ENCODE results near the gene MMP20.

MMP20 gene

DNA sequence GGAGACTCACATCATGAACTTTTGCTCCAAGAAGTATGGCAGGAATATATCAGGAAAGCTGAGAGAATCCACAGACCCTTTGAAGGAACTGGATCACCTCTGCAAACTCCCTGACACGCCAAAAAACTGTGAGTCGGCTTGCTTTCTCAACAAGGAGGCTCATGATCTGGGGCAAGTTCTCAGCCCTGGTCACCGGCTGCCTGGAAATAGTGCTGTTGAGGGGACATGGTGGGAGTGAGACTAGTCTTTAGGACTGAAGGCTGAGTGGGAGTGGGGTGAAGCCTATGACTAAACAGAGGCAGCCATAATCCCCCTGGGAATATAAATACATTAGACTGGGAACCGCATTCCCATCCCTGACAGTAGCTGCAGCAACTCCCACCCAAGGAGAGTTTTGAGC, 86.2 kb downstream of the MMP20 start:
- H3K27ac ChIP-seq (ENCODE audit: extremely low read depth, low read depth, low read length): no peak overlapping the region
- no peaks in the 10 kb centered on the region for H3K9me3 ChIP-seq (ENCODE audit: control insufficient read depth, insufficient read depth, low read depth, low read length)
- no peaks in the 10 kb centered on the region for H3K4me1 ChIP-seq (ENCODE audit: control insufficient read depth, insufficient read depth, low read length)
- CTCF ChIA-PET: interaction anchor here (0.6 to 0.8 kb wide), 4 partner anchors 10 to 143 kb away, joined by 3 to 6 read pairs (median 4); no protein-coding TSS in a partner anchor
- no peaks in the 10 kb centered on the region for H3K36me3 ChIP-seq (ENCODE audit: control insufficient read depth in 2 of 2, insufficient read depth in 1 of 2, low read length in 2 of 2)
- H3K4me3 ChIP-seq (ENCODE audit: low read depth, low read length): no peak overlapping the region
- POLR2A ChIA-PET: no interaction called here
- TF ChIP-seq ZNF610 (tag by site-specific recombination; IDR thresholded peaks at IDR 0.05; ENCODE audit: borderline replicate concordance): no peak
- TF ChIP-seq, protein P1, sequence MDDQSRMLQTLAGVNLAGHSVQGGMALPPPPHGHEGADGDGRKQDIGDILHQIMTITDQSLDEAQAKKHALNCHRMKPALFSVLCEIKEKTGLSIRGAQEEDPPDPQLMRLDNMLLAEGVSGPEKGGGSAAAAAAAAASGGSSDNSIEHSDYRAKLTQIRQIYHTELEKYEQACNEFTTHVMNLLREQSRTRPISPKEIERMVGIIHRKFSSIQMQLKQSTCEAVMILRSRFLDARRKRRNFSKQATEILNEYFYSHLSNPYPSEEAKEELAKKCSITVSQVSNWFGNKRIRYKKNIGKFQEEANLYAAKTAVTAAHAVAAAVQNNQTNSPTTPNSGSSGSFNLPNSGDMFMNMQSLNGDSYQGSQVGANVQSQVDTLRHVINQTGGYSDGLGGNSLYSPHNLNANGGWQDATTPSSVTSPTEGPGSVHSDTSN (CRISPR knock-in tag; IDR thresholded peaks at IDR 0.05): no peak
- TF ChIP-seq BCL11B (tag by site-specific recombination; IDR thresholded peaks at IDR 0.05; ENCODE audit: low read depth): no peak
- TF ChIP-seq, protein P2, sequence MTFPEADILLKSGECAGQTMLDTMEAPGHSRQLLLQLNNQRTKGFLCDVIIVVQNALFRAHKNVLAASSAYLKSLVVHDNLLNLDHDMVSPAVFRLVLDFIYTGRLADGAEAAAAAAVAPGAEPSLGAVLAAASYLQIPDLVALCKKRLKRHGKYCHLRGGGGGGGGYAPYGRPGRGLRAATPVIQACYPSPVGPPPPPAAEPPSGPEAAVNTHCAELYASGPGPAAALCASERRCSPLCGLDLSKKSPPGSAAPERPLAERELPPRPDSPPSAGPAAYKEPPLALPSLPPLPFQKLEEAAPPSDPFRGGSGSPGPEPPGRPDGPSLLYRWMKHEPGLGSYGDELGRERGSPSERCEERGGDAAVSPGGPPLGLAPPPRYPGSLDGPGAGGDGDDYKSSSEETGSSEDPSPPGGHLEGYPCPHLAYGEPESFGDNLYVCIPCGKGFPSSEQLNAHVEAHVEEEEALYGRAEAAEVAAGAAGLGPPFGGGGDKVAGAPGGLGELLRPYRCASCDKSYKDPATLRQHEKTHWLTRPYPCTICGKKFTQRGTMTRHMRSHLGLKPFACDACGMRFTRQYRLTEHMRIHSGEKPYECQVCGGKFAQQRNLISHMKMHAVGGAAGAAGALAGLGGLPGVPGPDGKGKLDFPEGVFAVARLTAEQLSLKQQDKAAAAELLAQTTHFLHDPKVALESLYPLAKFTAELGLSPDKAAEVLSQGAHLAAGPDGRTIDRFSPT (tag by site-specific recombination; IDR thresholded peaks at IDR 0.05): no peak
- no peak for TF ChIP-seq KLF9 (tag by site-specific recombination; IDR thresholded peaks at IDR 0.05; ENCODE audit: low read depth)
- TF ChIP-seq ZXDB (tag by site-specific recombination; IDR thresholded peaks at IDR 0.05): no peak
- TF ChIP-seq ZNF514 (tag by site-specific recombination; IDR thresholded peaks at IDR 0.05): no peak
- TF ChIP-seq ZNF548 (tag by site-specific recombination; IDR thresholded peaks at IDR 0.05): no peak
- no peak for TF ChIP-seq ZNF585B (tag by site-specific recombination; IDR thresholded peaks at IDR 0.05)
- no peak for TF ChIP-seq SALL2 (tag by site-specific recombination; IDR thresholded peaks at IDR 0.05; ENCODE audit: borderline replicate concordance)
- TF ChIP-seq, protein P3, sequence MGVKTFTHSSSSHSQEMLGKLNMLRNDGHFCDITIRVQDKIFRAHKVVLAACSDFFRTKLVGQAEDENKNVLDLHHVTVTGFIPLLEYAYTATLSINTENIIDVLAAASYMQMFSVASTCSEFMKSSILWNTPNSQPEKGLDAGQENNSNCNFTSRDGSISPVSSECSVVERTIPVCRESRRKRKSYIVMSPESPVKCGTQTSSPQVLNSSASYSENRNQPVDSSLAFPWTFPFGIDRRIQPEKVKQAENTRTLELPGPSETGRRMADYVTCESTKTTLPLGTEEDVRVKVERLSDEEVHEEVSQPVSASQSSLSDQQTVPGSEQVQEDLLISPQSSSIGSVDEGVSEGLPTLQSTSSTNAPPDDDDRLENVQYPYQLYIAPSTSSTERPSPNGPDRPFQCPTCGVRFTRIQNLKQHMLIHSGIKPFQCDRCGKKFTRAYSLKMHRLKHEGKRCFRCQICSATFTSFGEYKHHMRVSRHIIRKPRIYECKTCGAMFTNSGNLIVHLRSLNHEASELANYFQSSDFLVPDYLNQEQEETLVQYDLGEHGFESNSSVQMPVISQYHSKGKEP (tag by site-specific recombination; IDR thresholded peaks at IDR 0.05): no peak
- no peak for TF ChIP-seq ZNF335 (tag by site-specific recombination; conservative IDR thresholded peaks at IDR 0.05)
- no peak for TF ChIP-seq ZNF239 (tag by site-specific recombination; IDR thresholded peaks at IDR 0.05)
- TF ChIP-seq ZNF121 (tag by site-specific recombination; IDR thresholded peaks at IDR 0.05): no peak

DNA sequence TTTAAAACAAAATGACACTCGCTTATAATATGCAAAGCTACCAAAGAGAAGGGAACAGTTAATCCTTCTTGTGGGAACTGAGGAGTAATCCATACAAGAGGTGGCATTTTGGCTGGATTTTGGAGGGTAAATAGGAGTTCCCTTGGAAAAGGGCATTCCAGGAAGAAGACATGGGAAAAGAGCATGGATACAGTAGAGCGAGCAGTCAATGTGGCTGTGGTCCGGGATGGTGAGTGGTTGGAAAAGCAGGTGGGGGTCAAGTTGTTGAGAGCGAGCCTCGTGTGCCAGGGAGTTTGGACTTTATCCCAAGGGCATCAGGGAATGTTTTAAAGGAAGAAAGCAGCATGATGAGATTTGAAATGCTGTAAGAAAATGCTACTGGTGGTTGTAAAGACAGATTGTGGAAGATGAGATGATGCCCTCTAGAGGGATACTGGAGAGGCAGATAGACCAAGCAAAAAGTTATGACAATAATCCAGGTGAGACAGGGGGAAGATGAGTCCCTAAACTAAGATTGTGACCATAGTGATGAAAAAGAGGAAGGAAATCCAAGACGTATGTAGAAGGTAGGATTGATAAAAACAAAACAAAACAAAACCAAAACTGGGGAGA, 90.8 kb downstream of the MMP20 start:
- H3K4me3 ChIP-seq (ENCODE audit: low read depth, low read length): no peak overlapping the region
- ChIA-PET POLR2A (no interaction called here), CTCF (interaction anchor here (0.5 to 1.7 kb wide), 4 partner anchors 20 to 919 kb away, joined by 3 to 6 read pairs (median 4); no protein-coding TSS in a partner anchor)
- no peaks in the 10 kb centered on the region for H3K36me3 ChIP-seq (ENCODE audit: control insufficient read depth in 2 of 2, insufficient read depth in 1 of 2, low read length in 2 of 2)
- H3K27ac ChIP-seq (ENCODE audit: extremely low read depth, low read depth, low read length): no peak overlapping the region
- H3K4me1 ChIP-seq (ENCODE audit: control insufficient read depth, insufficient read depth, low read length): no peaks in the 10 kb centered on the region
- H3K9me3 ChIP-seq (ENCODE audit: control insufficient read depth, insufficient read depth, low read depth, low read length): no peaks in the 10 kb centered on the region
- no peak for TF ChIP-seq HOXC10 (CRISPR knock-in tag; IDR thresholded peaks at IDR 0.05)
- no peak for TF ChIP-seq ZNF791 (tag by site-specific recombination; IDR thresholded peaks at IDR 0.05)
- TF ChIP-seq, protein P4, sequence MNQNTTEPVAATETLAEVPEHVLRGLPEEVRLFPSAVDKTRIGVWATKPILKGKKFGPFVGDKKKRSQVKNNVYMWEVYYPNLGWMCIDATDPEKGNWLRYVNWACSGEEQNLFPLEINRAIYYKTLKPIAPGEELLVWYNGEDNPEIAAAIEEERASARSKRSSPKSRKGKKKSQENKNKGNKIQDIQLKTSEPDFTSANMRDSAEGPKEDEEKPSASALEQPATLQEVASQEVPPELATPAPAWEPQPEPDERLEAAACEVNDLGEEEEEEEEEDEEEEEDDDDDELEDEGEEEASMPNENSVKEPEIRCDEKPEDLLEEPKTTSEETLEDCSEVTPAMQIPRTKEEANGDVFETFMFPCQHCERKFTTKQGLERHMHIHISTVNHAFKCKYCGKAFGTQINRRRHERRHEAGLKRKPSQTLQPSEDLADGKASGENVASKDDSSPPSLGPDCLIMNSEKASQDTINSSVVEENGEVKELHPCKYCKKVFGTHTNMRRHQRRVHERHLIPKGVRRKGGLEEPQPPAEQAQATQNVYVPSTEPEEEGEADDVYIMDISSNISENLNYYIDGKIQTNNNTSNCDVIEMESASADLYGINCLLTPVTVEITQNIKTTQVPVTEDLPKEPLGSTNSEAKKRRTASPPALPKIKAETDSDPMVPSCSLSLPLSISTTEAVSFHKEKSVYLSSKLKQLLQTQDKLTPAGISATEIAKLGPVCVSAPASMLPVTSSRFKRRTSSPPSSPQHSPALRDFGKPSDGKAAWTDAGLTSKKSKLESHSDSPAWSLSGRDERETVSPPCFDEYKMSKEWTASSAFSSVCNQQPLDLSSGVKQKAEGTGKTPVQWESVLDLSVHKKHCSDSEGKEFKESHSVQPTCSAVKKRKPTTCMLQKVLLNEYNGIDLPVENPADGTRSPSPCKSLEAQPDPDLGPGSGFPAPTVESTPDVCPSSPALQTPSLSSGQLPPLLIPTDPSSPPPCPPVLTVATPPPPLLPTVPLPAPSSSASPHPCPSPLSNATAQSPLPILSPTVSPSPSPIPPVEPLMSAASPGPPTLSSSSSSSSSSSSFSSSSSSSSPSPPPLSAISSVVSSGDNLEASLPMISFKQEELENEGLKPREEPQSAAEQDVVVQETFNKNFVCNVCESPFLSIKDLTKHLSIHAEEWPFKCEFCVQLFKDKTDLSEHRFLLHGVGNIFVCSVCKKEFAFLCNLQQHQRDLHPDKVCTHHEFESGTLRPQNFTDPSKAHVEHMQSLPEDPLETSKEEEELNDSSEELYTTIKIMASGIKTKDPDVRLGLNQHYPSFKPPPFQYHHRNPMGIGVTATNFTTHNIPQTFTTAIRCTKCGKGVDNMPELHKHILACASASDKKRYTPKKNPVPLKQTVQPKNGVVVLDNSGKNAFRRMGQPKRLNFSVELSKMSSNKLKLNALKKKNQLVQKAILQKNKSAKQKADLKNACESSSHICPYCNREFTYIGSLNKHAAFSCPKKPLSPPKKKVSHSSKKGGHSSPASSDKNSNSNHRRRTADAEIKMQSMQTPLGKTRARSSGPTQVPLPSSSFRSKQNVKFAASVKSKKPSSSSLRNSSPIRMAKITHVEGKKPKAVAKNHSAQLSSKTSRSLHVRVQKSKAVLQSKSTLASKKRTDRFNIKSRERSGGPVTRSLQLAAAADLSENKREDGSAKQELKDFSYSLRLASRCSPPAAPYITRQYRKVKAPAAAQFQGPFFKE (tag by site-specific recombination; IDR thresholded peaks at IDR 0.05; ENCODE audit: borderline replicate concordance): no peak
- TF ChIP-seq, protein P5, sequence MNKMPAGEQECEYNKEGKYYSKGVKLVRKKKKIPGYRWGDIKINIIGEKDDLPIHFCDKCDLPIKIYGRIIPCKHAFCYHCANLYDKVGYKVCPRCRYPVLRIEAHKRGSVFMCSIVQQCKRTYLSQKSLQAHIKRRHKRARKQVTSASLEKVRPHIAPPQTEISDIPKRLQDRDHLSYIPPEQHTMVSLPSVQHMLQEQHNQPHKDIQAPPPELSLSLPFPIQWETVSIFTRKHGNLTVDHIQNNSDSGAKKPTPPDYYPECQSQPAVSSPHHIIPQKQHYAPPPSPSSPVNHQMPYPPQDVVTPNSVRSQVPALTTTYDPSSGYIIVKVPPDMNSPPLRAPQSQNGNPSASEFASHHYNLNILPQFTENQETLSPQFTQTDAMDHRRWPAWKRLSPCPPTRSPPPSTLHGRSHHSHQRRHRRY (tag by site-specific recombination; IDR thresholded peaks at IDR 0.05): no peak
- TF ChIP-seq, protein P6, sequence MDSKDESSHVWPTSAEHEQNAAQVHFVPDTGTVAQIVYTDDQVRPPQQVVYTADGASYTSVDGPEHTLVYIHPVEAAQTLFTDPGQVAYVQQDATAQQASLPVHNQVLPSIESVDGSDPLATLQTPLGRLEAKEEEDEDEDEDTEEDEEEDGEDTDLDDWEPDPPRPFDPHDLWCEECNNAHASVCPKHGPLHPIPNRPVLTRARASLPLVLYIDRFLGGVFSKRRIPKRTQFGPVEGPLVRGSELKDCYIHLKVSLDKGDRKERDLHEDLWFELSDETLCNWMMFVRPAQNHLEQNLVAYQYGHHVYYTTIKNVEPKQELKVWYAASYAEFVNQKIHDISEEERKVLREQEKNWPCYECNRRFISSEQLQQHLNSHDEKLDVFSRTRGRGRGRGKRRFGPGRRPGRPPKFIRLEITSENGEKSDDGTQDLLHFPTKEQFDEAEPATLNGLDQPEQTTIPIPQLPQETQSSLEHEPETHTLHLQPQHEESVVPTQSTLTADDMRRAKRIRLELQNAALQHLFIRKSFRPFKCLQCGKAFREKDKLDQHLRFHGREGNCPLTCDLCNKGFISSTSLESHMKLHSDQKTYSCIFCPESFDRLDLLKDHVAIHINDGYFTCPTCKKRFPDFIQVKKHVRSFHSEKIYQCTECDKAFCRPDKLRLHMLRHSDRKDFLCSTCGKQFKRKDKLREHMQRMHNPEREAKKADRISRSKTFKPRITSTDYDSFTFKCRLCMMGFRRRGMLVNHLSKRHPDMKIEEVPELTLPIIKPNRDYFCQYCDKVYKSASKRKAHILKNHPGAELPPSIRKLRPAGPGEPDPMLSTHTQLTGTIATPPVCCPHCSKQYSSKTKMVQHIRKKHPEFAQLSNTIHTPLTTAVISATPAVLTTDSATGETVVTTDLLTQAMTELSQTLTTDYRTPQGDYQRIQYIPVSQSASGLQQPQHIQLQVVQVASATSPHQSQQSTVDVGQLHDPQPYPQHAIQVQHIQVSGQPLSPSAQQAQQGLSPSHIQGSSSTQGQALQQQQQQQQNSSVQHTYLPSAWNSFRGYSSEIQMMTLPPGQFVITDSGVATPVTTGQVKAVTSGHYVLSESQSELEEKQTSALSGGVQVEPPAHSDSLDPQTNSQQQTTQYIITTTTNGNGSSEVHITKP (tag by site-specific recombination; IDR thresholded peaks at IDR 0.05): no peak

Data from HEK293 (cell line).